Naive thymus-derived CD8-positive, alpha-beta T cell (primary cell): ENCODE measurements around the gene PFKP. TPM values are rescaled to one million over a fixed set of nuclear protein-coding genes. Genes with fewer than 3 reads are reported as not detected.

Experiments used
- ATAC-seq, 2 donors: fragments of 150-1000 bp; cut with Tn5 transposase in 1 of 2; sonication (Bioruptor Pico), chemical (Tn5 transposase) in 1 of 2; 1 replicate in 1 of 2; 2 replicates in 1 of 2; pipeline ENCODE4 v1.10.0; 2021; ENCODE audit warnings: mild to moderate bottlenecking in 2 of 2, moderate library complexity in 2 of 2
- POLR2A ChIA-PET: fragments of 350-600 bp; sonication (Branson Sonifier 250); formaldehyde crosslinking; loops from one replicate; lab custom pipeline; 2021; ENCODE audit warnings: antibody characterized with exemption; lab: Charles Lee
- DNase-seq, 10 donors: peaks; one replicate each; pipeline versions ENCODE4 v3.0.0 to v3.0.0-alpha.2; 2020 to 2022
- H3K27ac Mint-ChIP-seq, 10 donors: one replicate each; pipeline ENCODE4 v1.8.0; 2020 to 2022; ENCODE audit warnings: mild to moderate bottlenecking in 10 of 10, mixed read lengths in 10 of 10, moderate library complexity in 4 of 10, inconsistent platforms in 1 of 10
- H3K27me3 Mint-ChIP-seq, 5 donors: one replicate each; pipeline ENCODE4 v1.8.0; 2021 to 2022; ENCODE audit warnings: mixed read lengths in 5 of 5
- H3K36me3 Mint-ChIP-seq, 3 donors: one replicate each; pipeline ENCODE4 v1.8.0; 2020 to 2022; ENCODE audit warnings: mixed read lengths in 3 of 3, mild to moderate bottlenecking in 2 of 3, inconsistent platforms in 1 of 3
- H3K4me1 Mint-ChIP-seq, 4 donors: one replicate each; pipeline ENCODE4 v1.8.0; 2021 to 2022; ENCODE audit warnings: mixed read lengths in 4 of 4
- H3K4me3 Mint-ChIP-seq, 10 donors: one replicate each; pipeline ENCODE4 v1.8.0; 2020 to 2022; ENCODE audit warnings: mild to moderate bottlenecking in 10 of 10, mixed read lengths in 10 of 10, moderate library complexity in 6 of 10, inconsistent platforms in 1 of 10
- H3K9me3 Mint-ChIP-seq, 9 donors: one replicate each; pipeline ENCODE4 v1.8.0; 2020 to 2022; ENCODE audit warnings: mixed read lengths in 9 of 9, mild to moderate bottlenecking in 3 of 9, inconsistent platforms in 1 of 9, moderate library complexity in 1 of 9
- polyA plus RNA-seq, 3 donors: library from polyadenylated mRNA; unstranded; fragments of 300-500 nt; fragmentation: Illumina TruSeq; gene quantifications; one replicate each; pipeline ENCODE4 v1.2.3, GENCODE V29; 2021
- total RNA-seq, 8 experiments: library from RNA in 2 of 8; stranded (reverse) in 2 of 8; gene quantifications; one replicate each; pipeline ENCODE4 v1.2.3 and lab custom pipeline; 2021 to 2026

Gene PFKP
- total and polyA plus RNA-seq, 5 experiments from 2014 or later: 26.4 to 69.5 (median 41.2) TPM

DNA sequence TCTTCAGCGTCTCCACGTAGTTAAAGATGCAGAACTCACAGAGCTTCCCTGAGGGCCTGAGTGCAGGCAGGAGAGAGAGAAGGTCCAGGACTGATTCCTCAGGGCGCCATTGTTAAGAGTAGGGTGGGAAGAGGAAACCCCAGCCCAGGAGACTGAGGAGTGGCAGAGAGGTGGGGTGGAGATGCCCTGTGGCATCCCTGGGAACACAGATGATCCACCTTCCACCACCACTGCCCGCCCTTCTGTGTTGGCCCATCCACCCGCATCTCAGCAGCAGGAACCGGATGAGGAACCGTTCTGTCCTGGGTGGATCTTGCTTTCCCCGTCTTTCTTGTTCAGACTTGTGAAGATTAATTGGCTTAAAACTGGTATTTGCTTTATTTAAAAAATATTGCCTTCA is 48.3 kb downstream of the PFKP start:
- Mint-ChIP-seq H3K9me3 (no peaks in the 10 kb centered on the region), H3K4me3 (no peak overlapping the region), H3K36me3 (peaks cover 6 to 93% (median 42%) of the 10 kb centered on the region in 3 donors), H3K27me3 (no peaks in the 10 kb centered on the region), H3K4me1 (peaks cover 0 to 2% (median 0%) of the 10 kb centered on the region in 4 donors), H3K27ac (peak overlapping the region in 1 of 10 donors; percentile 19)
- POLR2A ChIA-PET: no interaction called here
- ATAC-seq: no peak
- no peak for DNase-seq

GRCh38 chr10:3116508-3117100 is 49.3 kb downstream of the PFKP start:
- ATAC-seq (no peak), DNase-seq (no peak)
- Mint-ChIP-seq H3K27me3 (no peaks in the 10 kb centered on the region), H3K36me3 (peaks cover 6 to 91% (median 46%) of the 10 kb centered on the region in 3 donors), H3K9me3 (no peaks in the 10 kb centered on the region), H3K4me1 (peaks cover 0 to 2% (median 0%) of the 10 kb centered on the region in 4 donors), H3K4me3 (no peak overlapping the region), H3K27ac (no peak overlapping the region)
- POLR2A ChIA-PET: no interaction called here

GRCh38 chr10:3117486-3117885 is 50.1 kb downstream of the PFKP start:
- H3K36me3 Mint-ChIP-seq: peaks cover 6 to 89% (median 49%) of the 10 kb centered on the region in 3 donors
- H3K27me3 Mint-ChIP-seq: no peaks in the 10 kb centered on the region
- no peak overlapping the region for H3K4me3 Mint-ChIP-seq
- DNase-seq: no peak
- H3K4me1 Mint-ChIP-seq: peaks cover 0 to 2% (median 0%) of the 10 kb centered on the region in 4 donors
- ATAC-seq: no peak
- no peak overlapping the region for H3K27ac Mint-ChIP-seq
- POLR2A ChIA-PET: no interaction called here
- no peaks in the 10 kb centered on the region for H3K9me3 Mint-ChIP-seq

DNA sequence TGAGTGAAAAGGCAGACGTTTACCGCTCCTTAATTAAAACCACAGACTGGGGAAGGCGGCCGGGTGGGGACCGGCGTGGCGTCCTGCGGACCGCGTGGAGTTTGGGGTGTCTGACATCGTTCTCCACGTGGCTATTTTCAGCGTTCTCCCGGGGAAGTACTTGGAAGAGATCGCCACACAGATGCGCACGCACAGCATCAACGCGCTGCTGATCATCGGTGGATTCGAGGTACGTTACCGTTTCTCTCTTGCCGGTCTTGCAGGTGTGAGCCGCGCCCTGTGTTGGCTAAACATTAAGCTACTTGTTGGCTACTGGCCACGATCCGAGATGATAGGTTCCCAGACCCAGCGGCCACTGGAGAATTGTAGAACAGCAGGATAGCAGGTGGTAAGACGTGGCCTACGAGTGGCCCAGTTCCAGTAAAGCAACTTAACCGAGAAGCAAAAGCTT is 51.3 kb downstream of the PFKP start:
- DNase-seq (no peak), ATAC-seq (no peak)
- H3K36me3 Mint-ChIP-seq: peaks cover 6 to 86% (median 50%) of the 10 kb centered on the region in 3 donors
- H3K9me3 Mint-ChIP-seq: no peaks in the 10 kb centered on the region
- H3K27me3 Mint-ChIP-seq: no peaks in the 10 kb centered on the region
- H3K4me3 Mint-ChIP-seq: no peak overlapping the region
- H3K27ac Mint-ChIP-seq: no peak overlapping the region
- POLR2A ChIA-PET: no interaction called here
- H3K4me1 Mint-ChIP-seq: peaks cover 0 to 2% (median 0%) of the 10 kb centered on the region in 4 donors

DNA sequence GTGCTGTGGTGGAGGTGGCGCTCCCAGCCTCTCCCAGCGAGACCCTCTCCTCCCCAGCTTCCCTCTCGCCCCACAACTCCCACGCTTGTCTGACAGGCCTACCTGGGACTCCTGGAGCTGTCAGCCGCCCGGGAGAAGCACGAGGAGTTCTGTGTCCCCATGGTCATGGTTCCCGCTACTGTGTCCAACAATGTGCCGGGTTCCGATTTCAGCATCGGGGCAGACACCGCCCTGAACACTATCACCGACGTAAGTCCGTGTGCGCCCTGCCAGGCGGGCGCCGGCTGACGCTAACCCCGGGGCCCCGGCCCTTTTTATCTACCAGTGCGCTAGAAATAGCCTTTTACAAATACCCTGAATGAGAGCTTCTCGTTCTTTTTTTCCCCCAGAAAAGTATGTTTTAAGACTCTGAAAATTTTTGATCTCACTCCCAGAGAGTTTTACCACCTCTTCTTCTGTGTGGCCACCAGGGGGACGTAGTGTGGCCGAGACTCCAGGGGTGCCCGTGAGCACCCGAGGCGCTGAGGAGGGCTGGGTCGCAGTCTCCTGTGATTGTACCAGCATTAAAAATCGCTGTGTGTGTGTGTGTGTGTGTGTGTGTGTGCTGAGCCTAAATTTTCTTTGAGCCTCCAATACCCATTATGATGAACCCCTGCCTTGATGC is 52.6 kb downstream of the PFKP start:
- Mint-ChIP-seq H3K36me3 (peaks cover 6 to 77% (median 49%) of the 10 kb centered on the region in 3 donors), H3K4me3 (no peak overlapping the region), H3K9me3 (no peaks in the 10 kb centered on the region), H3K27me3 (no peaks in the 10 kb centered on the region), H3K27ac (no peak overlapping the region), H3K4me1 (no peaks in the 10 kb centered on the region)
- ATAC-seq: no peak
- POLR2A ChIA-PET: no interaction called here
- no peak for DNase-seq

GRCh38 chr10:3122034-3122433 is 54.7 kb downstream of the PFKP start:
- peak overlapping the region in 1 of 10 donors; percentile 24 for H3K4me3 Mint-ChIP-seq
- no peak overlapping the region for H3K27ac Mint-ChIP-seq
- H3K4me1 Mint-ChIP-seq: no peaks in the 10 kb centered on the region
- H3K27me3 Mint-ChIP-seq: no peaks in the 10 kb centered on the region
- DNase-seq (no peak), ATAC-seq (no peak)
- H3K36me3 Mint-ChIP-seq: peaks cover 6 to 62% (median 43%) of the 10 kb centered on the region in 3 donors
- POLR2A ChIA-PET: no interaction called here
- H3K9me3 Mint-ChIP-seq: no peaks in the 10 kb centered on the region

- Mint-ChIP-seq H3K9me3 (peaks cover 0 to 3% (median 0%) of the 10 kb centered on the region in 9 donors), H3K4me3 (no peak overlapping the region), H3K36me3 (peaks cover 8 to 56% (median 43%) of the 10 kb centered on the region in 3 donors), H3K27ac (no peak overlapping the region), H3K27me3 (no peaks in the 10 kb centered on the region), H3K4me1 (no peaks in the 10 kb centered on the region)
- DNase-seq: no peak
- POLR2A ChIA-PET: no interaction called here
- ATAC-seq: no peak
These were observed 55.3 kb downstream of the PFKP start for GRCh38 chr10:3122486-3123205.

DNA sequence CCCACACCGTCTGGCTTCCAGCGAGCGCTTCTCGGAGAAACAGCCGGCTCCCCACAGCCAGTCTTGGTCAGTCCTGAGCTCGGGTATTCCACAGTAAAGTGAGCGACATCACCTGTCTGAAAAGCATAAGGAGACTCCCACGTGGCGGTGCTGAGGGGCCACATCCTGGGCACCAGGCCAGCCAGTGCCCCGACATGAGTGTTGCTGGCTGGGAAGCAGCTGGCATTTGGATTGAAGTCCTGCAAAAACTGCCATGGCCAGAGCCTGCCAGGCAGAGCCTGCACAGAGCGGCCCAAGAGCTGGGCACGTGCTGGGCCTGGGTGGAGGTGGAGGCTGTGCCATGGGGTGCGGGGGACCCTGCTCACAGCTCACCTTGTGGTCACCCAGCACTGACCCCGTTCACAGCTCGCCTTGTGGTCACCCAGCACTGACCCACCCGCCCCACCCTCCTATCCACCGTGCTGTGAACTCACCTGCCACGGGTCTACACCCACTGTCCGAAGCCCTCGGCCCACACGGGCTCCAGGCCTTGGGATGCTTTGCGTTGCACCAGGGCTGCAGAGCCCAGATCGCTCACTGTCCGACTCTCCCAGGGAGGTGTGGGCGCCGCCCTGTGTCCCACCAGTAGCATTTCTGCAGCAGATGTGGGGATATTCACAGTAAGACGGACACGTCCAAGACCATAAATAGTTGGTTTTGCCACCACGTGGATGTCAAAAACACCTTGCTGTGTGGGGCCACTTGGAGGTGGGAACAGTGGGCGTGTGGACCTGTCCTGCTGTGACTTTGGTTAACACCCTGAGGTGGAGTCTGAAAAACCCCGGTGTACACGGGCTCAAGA is 56.4 kb downstream of the PFKP start:
- ATAC-seq (no peak), DNase-seq (no peak)
- Mint-ChIP-seq H3K27me3 (no peaks in the 10 kb centered on the region), H3K4me1 (no peaks in the 10 kb centered on the region), H3K9me3 (peaks cover 0 to 7% (median 0%) of the 10 kb centered on the region in 9 donors), H3K4me3 (no peak overlapping the region), H3K27ac (peak overlapping the region in 1 of 10 donors; percentile 24), H3K36me3 (peaks cover 7 to 46% (median 44%) of the 10 kb centered on the region in 3 donors)
- POLR2A ChIA-PET: no interaction called here

- DNase-seq (no peak), ATAC-seq (no peak)
- Mint-ChIP-seq H3K4me1 (no peaks in the 10 kb centered on the region), H3K27me3 (no peaks in the 10 kb centered on the region), H3K36me3 (peaks cover 6 to 45% (median 41%) of the 10 kb centered on the region in 3 donors), H3K27ac (peak overlapping the region in 1 of 10 donors; percentile 18), H3K9me3 (peaks cover 0 to 7% (median 0%) of the 10 kb centered on the region in 9 donors), H3K4me3 (no peak overlapping the region)
- POLR2A ChIA-PET: no interaction called here
These were observed 57.2 kb downstream of the PFKP start for GRCh38 chr10:3124412-3125175.

GRCh38 chr10:3125527-3126170 is 58.3 kb downstream of the PFKP start:
- Mint-ChIP-seq H3K4me3 (no peak overlapping the region), H3K4me1 (no peaks in the 10 kb centered on the region), H3K27me3 (no peaks in the 10 kb centered on the region), H3K9me3 (peaks cover 0 to 7% (median 0%) of the 10 kb centered on the region in 9 donors), H3K36me3 (peaks cover 6 to 44% (median 40%) of the 10 kb centered on the region in 3 donors), H3K27ac (peak overlapping the region in 1 of 10 donors; percentile 18)
- POLR2A ChIA-PET: no interaction called here
- DNase-seq (no peak), ATAC-seq (no peak)

DNA sequence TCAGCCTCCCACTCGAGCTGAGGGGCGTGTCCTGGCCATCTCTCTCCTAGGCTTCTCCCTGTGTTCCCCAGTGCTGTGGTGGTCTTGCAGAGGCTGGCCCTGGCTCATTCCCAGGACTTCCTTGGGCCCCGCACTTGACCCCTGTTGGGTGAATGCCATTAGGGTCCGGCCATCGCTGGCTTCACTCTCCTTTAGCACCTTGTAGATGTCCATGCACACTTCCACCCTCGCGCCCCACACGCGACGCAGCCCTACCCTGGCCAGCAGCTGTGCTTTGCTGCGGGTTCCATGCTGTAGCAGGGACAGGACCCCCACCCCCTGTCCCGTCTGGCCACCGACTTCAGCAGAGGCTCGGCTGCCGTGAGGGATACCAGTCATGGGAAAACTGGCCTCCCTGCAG is 58.9 kb downstream of the PFKP start:
- Mint-ChIP-seq H3K9me3 (peaks cover 0 to 7% (median 0%) of the 10 kb centered on the region in 9 donors), H3K4me3 (no peak overlapping the region), H3K36me3 (peaks cover 6 to 42% (median 40%) of the 10 kb centered on the region in 3 donors), H3K4me1 (no peaks in the 10 kb centered on the region), H3K27ac (no peak overlapping the region), H3K27me3 (no peaks in the 10 kb centered on the region)
- POLR2A ChIA-PET: no interaction called here
- ATAC-seq (no peak), DNase-seq (no peak)
